ENCODE results near the gene PPP1R1C.

- TF ChIP-seq CTCF (IDR thresholded peaks at IDR 0.05) (no peak), POLR2A (IDR thresholded peaks at IDR 0.05) (no peak)
Measured at GRCh38 chr2:181946444-181947127, 39.1 kb upstream of the PPP1R1C start.

Data from testis (tissue), 2 donors.